ENCODE results near the gene UCKL1.

Gene UCKL1

GRCh38 chr20:63942969-63943807 lies 13.0 kb downstream of the UCKL1 start:
- peak; percentile 90 for DNase-seq (ENCODE audit: low spot score)
- Histone ChIP-seq H3K27me3 (ENCODE audit: insufficient read depth, poor library complexity, severe bottlenecking) (no peaks in the 10 kb centered on the region), H3K27ac (ENCODE audit: poor library complexity, severe bottlenecking) (peak overlapping the region; percentile 79)

DNA sequence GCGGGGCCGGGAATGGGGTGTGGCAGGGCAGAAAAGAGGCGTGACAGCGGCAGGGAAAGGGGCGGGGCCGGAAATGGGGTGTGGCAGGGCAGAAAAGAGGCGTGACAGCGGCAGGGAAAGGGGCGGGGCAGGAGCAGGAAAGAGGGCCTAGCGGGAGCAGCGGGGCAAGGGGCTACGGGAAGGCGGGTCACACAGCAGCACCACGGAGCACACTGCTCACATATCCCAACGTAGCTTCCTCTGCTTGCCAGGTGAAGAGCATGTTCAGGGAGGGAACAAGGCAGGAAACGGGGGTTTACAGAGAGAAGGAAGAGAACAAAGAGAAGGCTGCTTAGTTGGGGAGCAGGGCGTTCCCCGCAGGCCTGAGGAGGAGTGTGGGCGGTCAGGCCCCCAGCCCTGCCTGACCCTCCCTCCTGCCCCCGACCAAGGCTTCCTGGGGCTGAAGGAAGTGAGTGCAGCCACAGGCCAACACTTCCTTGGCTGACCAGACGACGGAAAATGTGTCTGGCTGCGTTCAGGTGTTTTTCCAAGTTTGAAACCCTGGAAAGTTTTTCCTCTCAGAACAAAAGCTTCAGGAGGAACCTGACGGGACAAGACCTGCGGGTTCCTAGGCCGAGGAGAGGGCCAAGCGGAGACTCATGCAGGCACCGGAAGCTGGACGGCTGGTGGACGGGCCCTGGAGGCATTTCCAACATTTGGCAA lies 13.8 kb downstream of the UCKL1 start:
- no peaks in the 10 kb centered on the region for H3K27me3 ChIP-seq (ENCODE audit: insufficient read depth, poor library complexity, severe bottlenecking)
- H3K9me3 ChIP-seq (ENCODE audit: severe bottlenecking) = no peaks in the 10 kb centered on the region
- no peak for TF ChIP-seq CTCF (IDR thresholded peaks at IDR 0.05; ENCODE audit: poor library complexity, severe bottlenecking)
- H3K27ac ChIP-seq (ENCODE audit: poor library complexity, severe bottlenecking) = peak overlapping the region; percentile 79
- H3K36me3 ChIP-seq (ENCODE audit: low read depth) = peaks cover 76% of the 10 kb centered on the region
- H3K4me3 ChIP-seq (ENCODE audit: severe bottlenecking) = no peak overlapping the region
- peak; percentile 93 for DNase-seq (ENCODE audit: low spot score)
- peaks cover 18% of the 10 kb centered on the region for H3K4me1 ChIP-seq (ENCODE audit: insufficient read depth, poor library complexity, severe bottlenecking)
- ATAC-seq (ENCODE audit: low read depth) = peak; percentile 17

More at GRCh38 chr20:63942969-63943807, 13.0 kb downstream of the UCKL1 start:
- no peaks in the 10 kb centered on the region for H3K9me3 ChIP-seq (ENCODE audit: severe bottlenecking)
- peaks cover 68% of the 10 kb centered on the region for H3K36me3 ChIP-seq (ENCODE audit: low read depth)
- H3K4me1 ChIP-seq (ENCODE audit: insufficient read depth, poor library complexity, severe bottlenecking) = peaks cover 18% of the 10 kb centered on the region
- no peak; the same call in 2 of the 3 replicates for ATAC-seq (ENCODE audit: low read depth)
- H3K4me3 ChIP-seq (ENCODE audit: severe bottlenecking) = no peak overlapping the region
- no peak for TF ChIP-seq CTCF (IDR thresholded peaks at IDR 0.05; ENCODE audit: poor library complexity, severe bottlenecking)

DNA sequence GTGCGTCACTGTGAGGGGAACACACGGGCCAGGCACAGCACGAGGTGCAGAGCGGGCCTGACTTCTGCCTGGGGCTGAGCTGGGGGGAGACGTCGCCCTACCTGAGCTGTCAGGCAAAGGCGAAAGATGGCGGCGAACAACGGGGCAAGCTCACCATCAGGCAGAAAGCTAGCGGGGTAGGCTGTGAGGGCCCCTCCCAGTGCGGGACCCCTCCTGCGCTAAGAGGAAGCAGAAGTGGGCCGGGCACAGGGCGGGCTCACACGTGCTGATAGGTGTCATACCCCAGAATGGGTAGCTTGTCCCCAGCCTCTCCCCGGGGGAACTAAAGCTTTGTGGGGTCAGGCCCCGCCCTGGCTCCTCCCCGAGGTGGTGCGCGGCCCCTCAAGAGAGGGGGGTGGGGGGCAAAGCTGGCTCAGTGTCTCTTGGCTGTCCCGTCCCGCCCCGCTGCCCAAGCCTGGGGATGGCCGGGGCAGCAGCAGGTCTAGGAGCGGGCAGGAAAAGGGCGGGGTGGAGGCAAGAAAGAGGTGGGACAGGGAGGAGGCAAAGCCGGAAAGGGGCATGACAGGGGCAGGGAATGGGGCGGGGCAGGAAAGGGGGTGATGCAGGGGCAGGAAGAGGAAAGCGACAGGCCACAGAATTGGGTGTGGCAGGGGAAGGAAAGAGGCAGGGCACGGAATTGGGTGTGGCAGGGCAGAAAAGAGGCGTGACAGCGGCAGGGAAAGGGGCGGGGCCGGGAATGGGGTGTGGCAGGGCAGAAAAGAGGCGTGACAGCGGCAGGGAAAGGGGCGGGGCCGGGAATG lies 14.7 kb downstream of the UCKL1 start:
- DNase-seq (ENCODE audit: low spot score) (peak; percentile 100), ATAC-seq (ENCODE audit: low read depth) (peak; percentile 86)
- H3K4me3 ChIP-seq (ENCODE audit: severe bottlenecking) = no peak overlapping the region
- no peaks in the 10 kb centered on the region for H3K9me3 ChIP-seq (ENCODE audit: severe bottlenecking)
- peak overlapping the region; percentile 75 for H3K27ac ChIP-seq (ENCODE audit: poor library complexity, severe bottlenecking)
- H3K4me1 ChIP-seq (ENCODE audit: insufficient read depth, poor library complexity, severe bottlenecking) = peaks cover 18% of the 10 kb centered on the region
- no peaks in the 10 kb centered on the region for H3K27me3 ChIP-seq (ENCODE audit: insufficient read depth, poor library complexity, severe bottlenecking)
- no peak for TF ChIP-seq CTCF (IDR thresholded peaks at IDR 0.05; ENCODE audit: poor library complexity, severe bottlenecking)
- H3K36me3 ChIP-seq (ENCODE audit: low read depth) = peaks cover 77% of the 10 kb centered on the region

GRCh38 chr20:63940472-63941266 lies 15.5 kb downstream of the UCKL1 start:
- Histone ChIP-seq H3K4me1 (ENCODE audit: insufficient read depth, poor library complexity, severe bottlenecking) (peaks cover 18% of the 10 kb centered on the region), H3K27ac (ENCODE audit: poor library complexity, severe bottlenecking) (peak overlapping the region; percentile 75), H3K27me3 (ENCODE audit: insufficient read depth, poor library complexity, severe bottlenecking) (no peaks in the 10 kb centered on the region), H3K4me3 (ENCODE audit: severe bottlenecking) (no peak overlapping the region), H3K36me3 (ENCODE audit: low read depth) (peaks cover 78% of the 10 kb centered on the region), H3K9me3 (ENCODE audit: severe bottlenecking) (no peaks in the 10 kb centered on the region)
- DNase-seq (ENCODE audit: low spot score) (peak; percentile 90), ATAC-seq (ENCODE audit: low read depth) (no peak)
- no peak for TF ChIP-seq CTCF (IDR thresholded peaks at IDR 0.05; ENCODE audit: poor library complexity, severe bottlenecking)
